Measurements from ENCODE around the gene PFKL. TPM values are rescaled to one million over a fixed set of nuclear protein-coding genes. Genes with fewer than 3 reads are reported as not detected.

PFKL gene
- polyA plus RNA-seq, 1 donor, result 117 TPM

- DNase-seq, result no peak
These were observed 11.0 kb downstream of the PFKL start for GRCh38 chr21:44310628-44311507.

- DNase-seq, result no peak
These were observed 12.2 kb downstream of the PFKL start for GRCh38 chr21:44312089-44312488.

DNA sequence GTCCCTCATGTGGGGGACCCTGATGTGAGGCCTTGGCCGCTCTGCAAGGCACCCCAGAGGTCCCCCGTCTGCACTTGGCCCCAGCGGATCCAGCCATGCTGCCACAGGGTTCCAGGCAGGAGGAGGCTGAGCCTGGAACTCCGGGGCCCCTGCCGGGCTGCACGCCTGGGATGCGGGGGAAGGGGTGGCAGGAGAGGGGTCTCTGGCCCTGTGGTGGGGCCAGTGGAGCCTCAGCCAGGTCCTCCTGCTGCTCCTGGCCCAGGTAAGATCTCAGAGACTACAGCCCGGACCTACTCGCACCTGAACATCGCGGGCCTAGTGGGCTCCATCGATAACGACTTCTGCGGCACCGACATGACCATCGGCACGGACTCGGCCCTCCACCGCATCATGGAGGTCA is 12.9 kb downstream of the PFKL start:
- no peak for DNase-seq

- no peak for DNase-seq
These were observed 13.6 kb downstream of the PFKL start for GRCh38 chr21:44313451-44313850.

DNA sequence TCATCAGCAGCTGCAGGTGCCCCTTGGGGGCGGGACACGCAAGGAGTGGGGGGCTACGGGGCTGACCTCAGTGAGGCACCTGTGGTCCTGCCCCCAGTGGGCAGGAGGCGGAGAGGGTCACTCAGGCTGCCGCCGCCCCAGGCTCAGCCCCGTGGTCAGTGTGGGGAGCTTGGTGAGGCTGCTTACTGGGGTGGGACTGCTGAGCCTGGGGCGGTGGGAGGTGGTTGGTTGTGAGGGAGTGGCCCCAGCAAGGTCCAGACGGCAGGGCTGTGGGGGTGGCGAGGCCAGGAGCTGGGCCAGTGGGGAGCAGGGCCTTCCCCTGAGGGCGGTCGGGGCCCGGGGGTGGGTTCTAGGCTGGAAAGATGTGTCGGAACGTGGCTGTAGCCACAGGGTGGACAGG is 14.3 kb downstream of the PFKL start:
- no peak for DNase-seq

DNA sequence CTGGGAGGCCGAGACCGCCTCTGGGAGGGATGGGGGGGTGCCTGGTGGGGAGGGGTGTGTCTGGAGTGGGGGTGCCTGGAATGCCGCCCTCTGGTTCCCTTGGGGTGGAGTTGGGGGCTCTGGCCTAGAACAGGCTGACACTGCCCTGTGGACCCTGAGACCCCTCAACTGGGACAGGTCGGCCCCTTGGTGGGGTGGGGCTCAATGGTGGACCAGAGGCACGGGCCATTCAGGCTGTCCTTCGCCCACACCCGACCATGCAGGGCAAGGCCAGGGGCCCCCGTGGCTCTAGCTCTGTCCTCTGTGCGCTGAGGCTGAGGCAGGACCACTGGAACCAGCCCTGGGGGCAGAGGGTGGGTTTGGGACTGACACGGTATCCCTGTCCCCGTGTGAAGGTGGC is 14.7 kb downstream of the PFKL start:
- no peak for DNase-seq

DNA sequence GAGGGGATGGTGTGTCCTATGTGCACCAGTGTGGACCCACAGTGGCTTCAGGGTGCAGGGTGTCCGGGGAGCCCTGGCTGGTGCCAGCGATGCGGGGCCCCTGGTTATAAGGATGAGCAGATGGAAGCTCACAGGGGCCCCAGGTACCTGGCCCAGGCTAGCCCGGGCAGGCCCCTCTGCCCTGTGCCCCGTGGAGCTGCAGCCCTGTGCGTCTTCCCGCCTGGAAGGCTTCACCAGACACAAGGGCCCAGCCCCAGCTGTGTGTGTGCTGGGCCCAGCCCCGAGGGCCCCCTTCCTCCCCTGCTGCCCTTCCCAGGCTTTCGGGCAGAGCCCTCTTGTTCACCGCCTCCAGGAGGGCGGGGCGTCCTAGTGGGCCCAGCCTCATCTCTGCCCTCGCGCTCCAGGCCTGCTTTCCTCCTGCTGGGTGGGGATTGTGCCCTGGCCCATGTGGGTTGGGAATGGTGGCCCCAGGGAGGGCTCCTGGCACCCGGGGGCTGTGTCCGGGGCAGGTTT is 15.9 kb downstream of the PFKL start:
- no peak for DNase-seq

DNA sequence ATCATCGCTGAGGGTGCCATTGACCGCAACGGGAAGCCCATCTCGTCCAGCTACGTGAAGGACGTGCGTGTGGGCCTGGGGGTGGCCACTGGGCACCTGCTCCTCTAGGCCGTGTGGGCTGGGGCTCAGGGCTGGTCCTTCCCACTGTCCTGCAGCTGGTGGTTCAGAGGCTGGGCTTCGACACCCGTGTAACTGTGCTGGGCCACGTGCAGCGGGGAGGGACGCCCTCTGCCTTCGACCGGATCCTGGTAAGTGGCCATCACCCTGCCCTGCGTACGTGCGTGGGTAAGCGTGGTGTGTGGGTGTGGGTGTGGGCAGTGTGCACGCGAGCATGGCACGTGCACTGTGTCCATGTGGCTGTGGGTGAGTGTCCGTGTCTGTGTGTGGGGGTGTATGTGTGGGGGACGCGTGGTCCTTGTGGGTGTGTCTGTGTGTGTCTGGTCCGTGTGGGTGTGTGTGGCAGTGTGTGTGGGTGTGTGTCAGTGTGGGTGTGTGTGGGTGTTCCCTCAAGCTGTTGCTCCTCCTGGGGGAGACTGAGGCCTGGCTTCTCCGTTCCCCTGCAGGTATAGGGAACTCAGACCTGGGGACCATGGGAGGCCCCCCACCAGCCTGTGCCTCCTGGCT is 16.5 kb downstream of the PFKL start:
- no peak for DNase-seq

DNA sequence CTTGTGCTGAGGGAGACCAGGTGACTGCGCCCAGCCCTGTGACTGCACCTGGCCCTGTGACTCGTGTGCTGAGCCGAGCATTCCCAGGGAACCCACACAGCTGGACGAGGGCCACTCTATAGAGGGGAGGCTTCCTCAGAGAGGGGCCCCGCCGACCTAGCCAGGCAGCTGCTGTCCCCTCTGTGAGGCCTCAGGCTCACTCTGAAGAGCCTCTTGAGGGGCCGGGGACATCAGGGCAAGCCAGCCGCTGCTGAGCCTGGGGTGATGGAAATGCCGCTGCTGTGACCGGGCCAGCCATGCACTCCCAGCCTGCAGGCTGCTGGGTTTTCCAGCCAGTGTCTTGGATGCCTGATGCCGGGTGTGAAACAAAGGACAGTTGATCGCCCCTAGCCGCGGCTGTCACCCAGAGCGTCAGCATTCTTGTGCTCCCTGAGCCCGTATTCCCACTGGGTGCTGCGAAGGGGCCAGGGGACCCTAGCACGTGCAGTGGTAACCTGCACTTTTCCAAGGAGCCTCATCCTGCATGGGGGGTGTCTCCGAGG is 17.5 kb downstream of the PFKL start:
- no peak for DNase-seq

GRCh38 chr21:44317871-44318270 is 18.0 kb downstream of the PFKL start:
- DNase-seq, result no peak

GRCh38 chr21:44318489-44319285 is 18.8 kb downstream of the PFKL start:
- DNase-seq, result no peak

DNA sequence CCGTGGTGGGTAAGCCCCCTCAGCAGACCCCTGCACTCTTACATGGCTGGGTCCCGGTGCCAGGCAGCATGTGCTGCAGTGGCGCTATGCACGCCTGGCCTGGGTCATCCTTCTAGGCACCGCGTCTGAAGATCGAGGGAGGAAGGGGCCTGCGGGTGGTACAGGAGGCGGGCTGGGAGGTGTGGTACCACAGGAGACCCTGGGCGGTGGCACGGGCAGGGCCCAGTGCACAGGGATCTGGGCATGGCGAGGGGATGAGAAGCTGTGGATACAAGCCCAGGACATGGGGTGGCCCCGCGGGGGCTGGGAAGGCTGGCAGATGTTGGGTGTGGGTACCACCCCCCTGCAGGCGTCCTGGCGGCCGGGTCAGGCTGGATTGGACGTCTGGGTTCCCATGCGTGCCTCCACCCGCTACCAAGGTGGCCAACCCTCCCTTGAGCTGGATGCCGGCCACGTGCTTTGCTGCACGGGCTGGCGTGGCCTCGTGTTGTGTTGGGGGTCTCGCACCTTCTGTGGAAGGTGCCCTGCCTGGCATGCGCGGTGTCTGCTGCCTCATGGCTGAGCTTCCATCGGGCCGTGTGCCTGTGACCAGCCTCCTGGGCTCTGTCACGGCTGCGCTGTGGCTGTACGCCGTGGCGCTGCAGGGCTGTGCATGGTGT is 19.7 kb downstream of the PFKL start:
- DNase-seq, result no peak

- no peak for DNase-seq
These were observed 21.0 kb downstream of the PFKL start for GRCh38 chr21:44320847-44321246.

GRCh38 chr21:44321846-44322450 is 22.1 kb downstream of the PFKL start:
- DNase-seq, result no peak

- DNase-seq, result no peak
These were observed 22.9 kb downstream of the PFKL start for GRCh38 chr21:44322621-44323325.

GRCh38 chr21:44323591-44323990 is 23.7 kb downstream of the PFKL start:
- DNase-seq, result no peak

DNA sequence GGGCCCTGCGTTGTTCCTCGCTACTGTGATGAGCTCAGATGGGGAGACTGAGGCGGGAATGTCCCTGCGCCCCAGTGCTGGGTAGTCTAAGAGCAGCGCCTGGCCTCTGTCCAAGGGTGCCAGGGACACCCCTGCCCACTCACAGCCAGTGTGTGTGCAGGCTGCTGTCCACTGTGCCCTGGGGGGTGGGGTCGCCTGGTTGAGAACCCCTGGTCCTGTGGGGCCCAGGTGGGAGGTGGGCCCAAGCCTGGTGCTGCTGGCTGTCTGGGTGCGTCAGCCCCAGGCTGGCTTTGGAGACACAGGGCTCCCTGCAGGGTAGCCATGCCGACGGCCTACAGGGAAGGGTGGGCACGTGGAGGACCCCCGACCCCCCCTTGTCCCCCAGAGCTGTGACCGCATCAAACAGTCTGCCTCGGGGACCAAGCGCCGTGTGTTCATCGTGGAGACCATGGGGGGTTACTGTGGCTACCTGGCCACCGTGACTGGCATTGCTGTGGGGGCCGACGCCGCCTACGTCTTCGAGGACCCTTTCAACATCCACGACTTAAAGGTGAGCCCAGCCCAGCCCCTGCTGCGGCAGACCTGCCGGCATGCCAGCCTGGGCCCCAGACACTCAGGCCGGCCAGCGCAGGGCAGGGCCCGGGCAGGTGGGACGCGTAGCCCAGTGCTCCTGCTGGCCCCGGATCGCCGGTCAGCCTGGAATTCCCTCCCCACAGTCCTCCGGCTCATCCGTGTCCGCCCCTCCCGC is 24.4 kb downstream of the PFKL start:
- DNase-seq, result no peak

DNA sequence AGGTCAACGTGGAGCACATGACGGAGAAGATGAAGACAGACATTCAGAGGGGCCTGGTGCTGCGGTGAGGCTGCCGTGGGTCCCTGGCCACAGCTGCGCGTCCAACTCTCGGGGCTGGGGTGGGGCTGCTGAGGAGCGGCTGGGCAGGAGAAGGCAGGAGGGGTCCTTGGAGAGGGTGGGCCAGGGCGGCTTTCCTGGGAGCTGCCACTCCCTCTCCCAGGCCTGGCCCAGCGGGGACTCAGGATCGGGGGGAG is 24.9 kb downstream of the PFKL start:
- no peak for DNase-seq

- DNase-seq, result no peak
These were observed 25.8 kb downstream of the PFKL start for GRCh38 chr21:44325386-44326271.

All from left kidney (tissue), 2 donors.